Endothelial cell (in vitro differentiated cells): ENCODE results near the gene RHBG. TPM values are rescaled to one million over a fixed set of nuclear protein-coding genes. Genes with fewer than 3 reads are reported as not detected.
A peak's percentile ranks its signal among the peaks of the same experiment; 100 is the strongest.

ENCODE experiments used
- DNase-seq: peaks from one replicate; pipeline ENCODE4 v3.0.0; 2021; ENCODE audit warnings: low spot score
- H3K27ac Mint-ChIP-seq: one replicate; pipeline ENCODE4 v1.8.0; 2021; ENCODE audit warnings: mixed read lengths, inconsistent platforms; ENCODE audit not compliant: unreplicated experiment
- H3K27me3 Mint-ChIP-seq: one replicate; pipeline ENCODE4 v1.8.0; 2021; ENCODE audit warnings: mild to moderate bottlenecking, moderate library complexity, mixed read lengths, inconsistent platforms; ENCODE audit not compliant: unreplicated experiment
- H3K36me3 Mint-ChIP-seq: one replicate; pipeline ENCODE4 v1.8.0; 2021; ENCODE audit warnings: mild to moderate bottlenecking, low read depth, mixed read lengths, inconsistent platforms; ENCODE audit not compliant: unreplicated experiment
- H3K4me1 Mint-ChIP-seq: one replicate; pipeline ENCODE4 v1.8.0; 2021; ENCODE audit warnings: mild to moderate bottlenecking, mixed read lengths, inconsistent platforms; ENCODE audit not compliant: unreplicated experiment
- H3K4me3 Mint-ChIP-seq: one replicate; pipeline ENCODE4 v1.8.0; 2021; ENCODE audit warnings: mild to moderate bottlenecking, mixed read lengths, inconsistent platforms; ENCODE audit not compliant: unreplicated experiment
- H3K9me3 Mint-ChIP-seq: one replicate; pipeline ENCODE4 v1.8.0; 2021; ENCODE audit warnings: mixed read lengths, inconsistent platforms; ENCODE audit not compliant: unreplicated experiment
- total RNA-seq: library from RNA; stranded (reverse); fragmentation: NEBNext Ultra II Directional; extraction: Animal tissue kit (Norgen Biotek cat#: 25700); gene quantifications from one replicate; pipeline ENCODE4 v1.2.1, GENCODE V29; 2021; ENCODE audit not compliant: unreplicated experiment
- TF ChIP-seq, protein P1 (sequence below): fragments of 200-600 bp; sonication (generic); IDR thresholded peaks from one replicate; pipeline ENCODE4 v1.5.0; 2021; ENCODE audit warnings: antibody characterized with exemption; ENCODE audit not compliant: unreplicated experiment

RHBG gene
- total RNA-seq, 1 donor from 2014 or later, result not detected

GRCh38 chr1:156383023-156383422 is 14.0 kb downstream of the RHBG start:
- peaks cover 24% of the 10 kb centered on the region for H3K4me1 Mint-ChIP-seq
- H3K36me3 Mint-ChIP-seq, result no peaks in the 10 kb centered on the region
- no peaks in the 10 kb centered on the region for H3K9me3 Mint-ChIP-seq
- no peak overlapping the region for H3K4me3 Mint-ChIP-seq
- TF ChIP-seq, protein P1, sequence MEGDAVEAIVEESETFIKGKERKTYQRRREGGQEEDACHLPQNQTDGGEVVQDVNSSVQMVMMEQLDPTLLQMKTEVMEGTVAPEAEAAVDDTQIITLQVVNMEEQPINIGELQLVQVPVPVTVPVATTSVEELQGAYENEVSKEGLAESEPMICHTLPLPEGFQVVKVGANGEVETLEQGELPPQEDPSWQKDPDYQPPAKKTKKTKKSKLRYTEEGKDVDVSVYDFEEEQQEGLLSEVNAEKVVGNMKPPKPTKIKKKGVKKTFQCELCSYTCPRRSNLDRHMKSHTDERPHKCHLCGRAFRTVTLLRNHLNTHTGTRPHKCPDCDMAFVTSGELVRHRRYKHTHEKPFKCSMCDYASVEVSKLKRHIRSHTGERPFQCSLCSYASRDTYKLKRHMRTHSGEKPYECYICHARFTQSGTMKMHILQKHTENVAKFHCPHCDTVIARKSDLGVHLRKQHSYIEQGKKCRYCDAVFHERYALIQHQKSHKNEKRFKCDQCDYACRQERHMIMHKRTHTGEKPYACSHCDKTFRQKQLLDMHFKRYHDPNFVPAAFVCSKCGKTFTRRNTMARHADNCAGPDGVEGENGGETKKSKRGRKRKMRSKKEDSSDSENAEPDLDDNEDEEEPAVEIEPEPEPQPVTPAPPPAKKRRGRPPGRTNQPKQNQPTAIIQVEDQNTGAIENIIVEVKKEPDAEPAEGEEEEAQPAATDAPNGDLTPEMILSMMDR, result peak; percentile 78
- DNase-seq, result peak; percentile 79
- no peak overlapping the region for H3K27ac Mint-ChIP-seq
- peaks cover 5% of the 10 kb centered on the region for H3K27me3 Mint-ChIP-seq

- H3K4me3 Mint-ChIP-seq, result no peak overlapping the region
- peaks cover 5% of the 10 kb centered on the region for H3K27me3 Mint-ChIP-seq
- DNase-seq, result no peak
- no peaks in the 10 kb centered on the region for H3K9me3 Mint-ChIP-seq
- TF ChIP-seq, protein P1, result no peak
- H3K36me3 Mint-ChIP-seq, result no peaks in the 10 kb centered on the region
- H3K4me1 Mint-ChIP-seq, result peaks cover 24% of the 10 kb centered on the region
- H3K27ac Mint-ChIP-seq, result no peak overlapping the region
Observed at GRCh38 chr1:156384007-156384406, 15.0 kb downstream of the RHBG start.

- no peaks in the 10 kb centered on the region for H3K36me3 Mint-ChIP-seq
- no peaks in the 10 kb centered on the region for H3K9me3 Mint-ChIP-seq
- H3K4me3 Mint-ChIP-seq, result no peak overlapping the region
- DNase-seq, result no peak
- peaks cover 5% of the 10 kb centered on the region for H3K27me3 Mint-ChIP-seq
- H3K4me1 Mint-ChIP-seq, result peaks cover 24% of the 10 kb centered on the region
- TF ChIP-seq, protein P1, result no peak
- no peak overlapping the region for H3K27ac Mint-ChIP-seq
Observed at GRCh38 chr1:156384658-156385057, 15.6 kb downstream of the RHBG start.

- H3K4me3 Mint-ChIP-seq, result no peak overlapping the region
- peak overlapping the region; percentile 12 for H3K27ac Mint-ChIP-seq
- TF ChIP-seq, protein P1, result peak; percentile 97
- H3K9me3 Mint-ChIP-seq, result no peaks in the 10 kb centered on the region
- H3K4me1 Mint-ChIP-seq, result peaks cover 22% of the 10 kb centered on the region
- peak; percentile 67 for DNase-seq
- H3K36me3 Mint-ChIP-seq, result no peaks in the 10 kb centered on the region
- H3K27me3 Mint-ChIP-seq, result peaks cover 5% of the 10 kb centered on the region
Observed at GRCh38 chr1:156385534-156386031, 16.6 kb downstream of the RHBG start.

GRCh38 chr1:156386134-156386901 is 17.3 kb downstream of the RHBG start:
- H3K4me3 Mint-ChIP-seq, result no peak overlapping the region

More at GRCh38 chr1:156386134-156386901, 17.3 kb downstream of the RHBG start:
- DNase-seq, result no peak
- peaks cover 22% of the 10 kb centered on the region for H3K4me1 Mint-ChIP-seq
- H3K36me3 Mint-ChIP-seq, result no peaks in the 10 kb centered on the region
- peak overlapping the region; percentile 12 for H3K27ac Mint-ChIP-seq
- peaks cover 2% of the 10 kb centered on the region for H3K27me3 Mint-ChIP-seq
- H3K9me3 Mint-ChIP-seq, result no peaks in the 10 kb centered on the region
- TF ChIP-seq, protein P1, result no peak
